Parathyroid adenoma (tissue), 2 donors: ENCODE results near the gene SAC3D1.

ENCODE experiments used
- H2AFZ ChIP-seq: fragments of 300-600 bp; sonication (generic); one replicate; pipeline ENCODE4 v1.7.0; 2017; ENCODE audit warnings: antibody characterized with exemption, mild to moderate bottlenecking
- H3K27ac ChIP-seq: fragments of 300-600 bp; sonication (generic); one replicate; pipeline ENCODE4 v1.7.0; 2017
- H3K27me3 ChIP-seq: fragments of 300-600 bp; sonication (generic); one replicate; pipeline ENCODE4 v1.7.0; 2017; ENCODE audit warnings: low read length; ENCODE audit not compliant: control insufficient read depth, insufficient read depth
- H3K36me3 ChIP-seq: fragments of 300-600 bp; sonication (generic); one replicate; pipeline ENCODE4 v1.7.0; 2017; ENCODE audit warnings: low read length; ENCODE audit not compliant: control insufficient read depth, insufficient read depth
- H3K4me1 ChIP-seq: fragments of 300-600 bp; sonication (generic); one replicate; pipeline ENCODE4 v1.7.0; 2017; ENCODE audit warnings: control low read depth
- H3K4me2 ChIP-seq: fragments of 300-600 bp; sonication (generic); one replicate; pipeline ENCODE4 v1.7.0; 2017; ENCODE audit warnings: low read length
- H3K4me3 ChIP-seq: fragments of 300-600 bp; sonication (generic); one replicate; pipeline ENCODE4 v1.7.0; 2017; ENCODE audit warnings: low read depth, low read length
- H3K79me2 ChIP-seq: fragments of 300-600 bp; sonication (generic); one replicate; pipeline ENCODE4 v1.7.0; 2017; ENCODE audit warnings: control low read depth
- H3K9ac ChIP-seq: fragments of 300-600 bp; sonication (generic); one replicate; pipeline ENCODE4 v1.7.0; 2017; ENCODE audit warnings: mild to moderate bottlenecking
- H3K9me3 ChIP-seq: fragments of 300-600 bp; sonication (generic); one replicate; pipeline ENCODE4 v1.7.0; 2017; ENCODE audit warnings: low read length; ENCODE audit not compliant: control insufficient read depth
- TF ChIP-seq, protein P1 (sequence below): fragments of 300-600 bp; sonication (generic); IDR thresholded peaks from one replicate; pipeline ENCODE4 v1.7.0; 2017; ENCODE audit warnings: antibody characterized with exemption, mild to moderate bottlenecking
- donor health status: primary hyperparathyroidism.

The SAC3D1 gene

DNA sequence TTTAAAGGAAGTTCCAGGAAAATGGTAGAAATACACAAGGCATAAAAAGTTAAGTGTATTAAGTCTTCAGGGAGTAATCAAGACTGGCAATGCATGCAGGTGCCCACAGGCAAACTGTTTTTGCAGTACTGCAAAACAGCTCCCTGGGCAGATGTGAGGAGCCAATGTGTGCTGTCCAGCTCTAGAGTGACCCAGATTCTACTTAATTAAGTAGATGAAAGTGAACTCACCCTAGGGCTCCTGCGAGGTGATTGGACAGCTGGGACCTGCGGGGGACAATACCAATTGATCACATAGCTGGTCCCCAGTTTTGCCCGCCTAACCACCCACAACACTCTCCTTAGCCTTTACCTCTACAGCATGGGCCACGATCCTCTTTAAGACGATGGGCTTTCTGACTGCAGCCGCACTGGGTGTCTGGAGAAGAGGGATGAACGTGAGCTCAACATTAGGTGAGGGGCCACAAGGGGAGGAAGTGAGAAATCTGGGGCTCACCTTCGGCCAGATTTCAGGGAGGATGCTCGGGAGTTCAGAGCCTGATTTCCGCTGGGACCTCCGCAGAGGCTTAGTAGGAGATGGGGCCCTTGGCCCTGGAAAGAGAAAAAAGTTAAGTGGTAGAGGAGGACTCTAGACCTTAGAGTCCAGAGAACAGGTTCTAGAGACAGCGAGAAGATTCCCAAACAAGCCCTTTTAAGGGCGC is 42.3 kb downstream of the SAC3D1 start:
- H3K9ac ChIP-seq, result no peak overlapping the region

DNA sequence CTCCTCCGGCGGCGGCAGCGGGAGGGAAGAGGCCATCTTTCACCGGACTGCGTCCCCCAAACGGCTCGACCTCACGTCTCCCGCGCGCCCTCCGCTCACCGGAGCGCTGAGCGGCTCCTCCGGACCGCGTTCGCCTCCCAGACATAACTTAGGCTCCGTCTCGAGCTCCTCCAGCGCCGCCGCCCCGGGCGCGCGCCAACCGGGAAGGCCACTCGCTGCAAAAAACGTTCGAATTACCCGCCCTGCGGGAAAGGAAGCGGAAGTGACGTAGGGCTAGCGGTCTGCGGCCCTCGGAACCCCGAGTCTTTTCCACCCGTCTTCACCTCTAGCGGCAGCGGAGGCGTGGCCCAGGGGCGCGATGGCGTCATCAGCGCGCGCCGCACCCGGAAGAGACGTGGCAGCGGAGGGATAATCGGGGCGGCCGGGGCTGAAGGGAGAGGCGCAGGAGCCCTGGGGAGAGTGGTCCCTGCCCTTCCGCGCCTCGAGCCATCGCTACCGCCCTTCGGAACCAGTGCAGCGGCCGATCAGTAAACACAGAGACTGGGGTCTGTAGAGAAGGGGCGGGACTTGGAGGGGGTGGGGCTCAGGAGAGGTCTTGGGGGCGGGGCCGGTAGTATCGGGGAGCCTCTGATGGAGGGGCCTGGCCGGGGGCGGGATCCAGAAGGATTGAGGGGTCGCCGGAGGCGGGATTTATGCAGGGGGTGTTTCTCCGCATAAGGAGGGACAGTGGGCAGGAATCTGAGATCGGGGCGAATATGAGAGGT is 43.0 kb downstream of the SAC3D1 start, which contains the start of the genes CDCA5 and ZFPL1:
TSS of gene CDCA5 (minus strand) at position 207 of the 764 bp plus-strand sequence. CDS start at position 145, 62 bp downstream.
TSS of gene ZFPL1 (plus strand) at position 389 of the 764 bp plus-strand sequence. CDS start 477 bp downstream, outside the sequence.
- Histone ChIP-seq H3K36me3 (no peaks in the 10 kb centered on the region), H3K27me3 (no peaks in the 10 kb centered on the region), H3K4me3 (peak within 1 kb of the TSS; percentile 74), H3K4me1 (peaks cover 4% of the 10 kb centered on the region), H3K9ac (no peak within 1 kb of the TSS), H3K4me2 (peak within 1 kb of the TSS; percentile 81), H3K9me3 (no peaks in the 10 kb centered on the region), H2AFZ (peak within 1 kb of the TSS; percentile 87), H3K79me2 (no peaks in the 10 kb centered on the region), H3K27ac (peak within 1 kb of the TSS; percentile 86)
- TF ChIP-seq, protein P1, sequence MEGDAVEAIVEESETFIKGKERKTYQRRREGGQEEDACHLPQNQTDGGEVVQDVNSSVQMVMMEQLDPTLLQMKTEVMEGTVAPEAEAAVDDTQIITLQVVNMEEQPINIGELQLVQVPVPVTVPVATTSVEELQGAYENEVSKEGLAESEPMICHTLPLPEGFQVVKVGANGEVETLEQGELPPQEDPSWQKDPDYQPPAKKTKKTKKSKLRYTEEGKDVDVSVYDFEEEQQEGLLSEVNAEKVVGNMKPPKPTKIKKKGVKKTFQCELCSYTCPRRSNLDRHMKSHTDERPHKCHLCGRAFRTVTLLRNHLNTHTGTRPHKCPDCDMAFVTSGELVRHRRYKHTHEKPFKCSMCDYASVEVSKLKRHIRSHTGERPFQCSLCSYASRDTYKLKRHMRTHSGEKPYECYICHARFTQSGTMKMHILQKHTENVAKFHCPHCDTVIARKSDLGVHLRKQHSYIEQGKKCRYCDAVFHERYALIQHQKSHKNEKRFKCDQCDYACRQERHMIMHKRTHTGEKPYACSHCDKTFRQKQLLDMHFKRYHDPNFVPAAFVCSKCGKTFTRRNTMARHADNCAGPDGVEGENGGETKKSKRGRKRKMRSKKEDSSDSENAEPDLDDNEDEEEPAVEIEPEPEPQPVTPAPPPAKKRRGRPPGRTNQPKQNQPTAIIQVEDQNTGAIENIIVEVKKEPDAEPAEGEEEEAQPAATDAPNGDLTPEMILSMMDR, result no peak

More for the DNA sequence above, 42.3 kb downstream of the SAC3D1 start:
- Histone ChIP-seq H2AFZ (peak overlapping the region; percentile 87), H3K27me3 (no peaks in the 10 kb centered on the region), H3K27ac (peak overlapping the region; percentile 86), H3K4me2 (peak overlapping the region; percentile 81), H3K36me3 (no peaks in the 10 kb centered on the region), H3K79me2 (no peaks in the 10 kb centered on the region), H3K4me3 (peak overlapping the region; percentile 74), H3K9me3 (no peaks in the 10 kb centered on the region), H3K4me1 (peaks cover 4% of the 10 kb centered on the region)
- TF ChIP-seq, protein P1, result no peak

DNA sequence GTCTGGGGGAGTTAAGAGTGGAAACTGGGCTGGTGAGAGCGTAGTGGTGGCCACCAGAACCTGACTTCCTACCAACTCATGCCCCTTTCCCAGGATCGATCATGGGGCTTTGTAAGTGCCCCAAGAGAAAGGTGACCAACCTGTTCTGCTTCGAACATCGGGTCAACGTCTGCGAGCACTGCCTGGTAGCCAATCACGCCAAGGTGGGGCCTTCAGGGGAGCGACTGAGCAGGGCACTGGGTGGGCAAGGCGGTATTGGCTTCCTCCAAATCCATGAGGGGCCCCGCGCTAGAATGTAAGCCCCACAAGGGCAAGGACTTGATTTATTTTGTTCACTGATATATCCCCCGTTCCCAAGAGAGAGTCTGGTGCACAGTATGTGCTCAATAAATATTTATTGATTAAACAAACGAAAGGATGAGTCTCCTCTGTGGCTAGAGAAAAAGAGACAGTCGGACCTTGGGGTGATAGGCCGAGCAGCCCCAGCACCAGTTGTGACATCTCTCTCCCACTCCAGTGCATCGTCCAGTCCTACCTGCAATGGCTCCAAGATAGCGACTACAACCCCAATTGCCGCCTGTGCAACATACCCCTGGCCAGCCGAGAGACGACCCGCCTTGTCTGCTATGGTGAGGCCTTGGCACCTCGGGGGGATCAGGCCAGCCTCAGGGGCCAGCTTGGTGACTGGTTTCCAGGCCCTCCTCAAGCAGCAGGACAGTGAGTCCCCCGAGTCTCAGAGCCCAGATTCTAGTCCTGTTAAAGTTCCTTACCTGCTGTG is 43.8 kb downstream of the SAC3D1 start:
- TF ChIP-seq, protein P1, result no peak
- Histone ChIP-seq H3K79me2 (no peaks in the 10 kb centered on the region), H3K4me1 (peaks cover 4% of the 10 kb centered on the region), H2AFZ (peak overlapping the region; percentile 87), H3K4me3 (peak overlapping the region; percentile 74), H3K4me2 (peak overlapping the region; percentile 80), H3K9me3 (no peaks in the 10 kb centered on the region), H3K27ac (peak overlapping the region; percentile 86), H3K27me3 (no peaks in the 10 kb centered on the region), H3K36me3 (no peaks in the 10 kb centered on the region), H3K9ac (no peak overlapping the region)

DNA sequence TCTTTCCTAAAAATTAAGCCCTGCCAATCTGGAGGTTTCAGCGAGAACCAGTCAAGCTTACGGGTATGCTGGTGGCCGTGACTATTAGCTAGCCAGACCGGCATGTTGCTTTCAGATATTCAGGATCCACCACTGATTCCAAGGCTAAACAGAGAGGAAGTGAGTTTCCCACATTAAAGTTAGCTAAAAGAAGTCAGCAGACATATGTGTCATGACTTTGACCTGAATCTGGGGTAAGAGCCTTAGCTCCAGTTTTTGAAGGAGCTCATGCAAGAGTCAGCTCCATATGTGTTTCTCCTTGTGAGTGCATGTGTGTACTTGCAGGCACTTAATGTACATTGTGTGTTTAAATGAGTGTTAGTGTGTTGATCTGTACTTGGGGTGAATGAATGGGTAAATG is 44.4 kb downstream of the SAC3D1 start:
- Histone ChIP-seq H3K36me3 (no peaks in the 10 kb centered on the region), H3K4me3 (no peak overlapping the region)

More for the DNA sequence above, 44.4 kb downstream of the SAC3D1 start:
- no peak overlapping the region for H3K4me2 ChIP-seq
- H3K9me3 ChIP-seq, result no peaks in the 10 kb centered on the region
- no peaks in the 10 kb centered on the region for H3K27me3 ChIP-seq
- no peak overlapping the region for H3K27ac ChIP-seq
- H3K79me2 ChIP-seq, result no peaks in the 10 kb centered on the region
- no peak overlapping the region for H2AFZ ChIP-seq
- H3K9ac ChIP-seq, result no peak overlapping the region
- peaks cover 4% of the 10 kb centered on the region for H3K4me1 ChIP-seq
- TF ChIP-seq, protein P1, result no peak
